Measurements from ENCODE around the gene PFN3.
A peak's percentile ranks its signal among the peaks of the same experiment; 100 is the strongest.

PFN3 gene

GRCh38 chr5:177405312-177405711 lies 4.9 kb upstream of the PFN3 start:
- no peak for TF ChIP-seq CTCF (conservative IDR thresholded peaks at IDR 0.05; ENCODE audit: low read length)
- DNase-seq (ENCODE audit: low read depth) = no peak
- no peak overlapping the region for H3K4me3 ChIP-seq (ENCODE audit: low read length)

GRCh38 chr5:177404641-177405179 lies 4.2 kb upstream of the PFN3 start:
- TF ChIP-seq CTCF (conservative IDR thresholded peaks at IDR 0.05; ENCODE audit: low read length) = no peak
- H3K4me3 ChIP-seq (ENCODE audit: low read length) = peak overlapping the region; percentile 64
- DNase-seq (ENCODE audit: low read depth) = no peak

GRCh38 chr5:177403792-177404640 lies 3.6 kb upstream of the PFN3 start:
- DNase-seq (ENCODE audit: low read depth) = peak; percentile 74
- H3K4me3 ChIP-seq (ENCODE audit: low read length) = peak overlapping the region; percentile 64
- peak; percentile 61 for TF ChIP-seq CTCF (conservative IDR thresholded peaks at IDR 0.05; ENCODE audit: low read length)

- no peak for DNase-seq (ENCODE audit: low read depth)
- H3K4me3 ChIP-seq (ENCODE audit: low read length) = peak overlapping the region; percentile 64
- no peak for TF ChIP-seq CTCF (conservative IDR thresholded peaks at IDR 0.05; ENCODE audit: low read length)
These were observed 2.8 kb upstream of the PFN3 start for GRCh38 chr5:177403102-177403791.

GRCh38 chr5:177402271-177403043 lies 2.0 kb upstream of the PFN3 start:
- peak; percentile 24 for DNase-seq (ENCODE audit: low read depth)
- peak; percentile 42 for TF ChIP-seq CTCF (conservative IDR thresholded peaks at IDR 0.05; ENCODE audit: low read length)
- H3K4me3 ChIP-seq (ENCODE audit: low read length) = no peak overlapping the region; the same call in 1 of the 2 replicates

- no peak overlapping the region for H3K4me3 ChIP-seq (ENCODE audit: low read length)
- no peak for TF ChIP-seq CTCF (conservative IDR thresholded peaks at IDR 0.05; ENCODE audit: low read length)
- no peak for DNase-seq (ENCODE audit: low read depth)
These were observed 2.5 kb downstream of the PFN3 start for GRCh38 chr5:177397875-177398390.
